Germinal center (tissue), 1 donor: Measurements from ENCODE around the gene COL28A1.

Experiments
- DNase-seq: peaks from one replicate; pipeline ENCODE4 v3.0.0; 2012; ENCODE audit warnings: mixed read lengths, low spot score

COL28A1 gene

GRCh38 chr7:7331523-7331922, 204.2 kb downstream of the COL28A1 start:
- no peak for DNase-seq

DNA sequence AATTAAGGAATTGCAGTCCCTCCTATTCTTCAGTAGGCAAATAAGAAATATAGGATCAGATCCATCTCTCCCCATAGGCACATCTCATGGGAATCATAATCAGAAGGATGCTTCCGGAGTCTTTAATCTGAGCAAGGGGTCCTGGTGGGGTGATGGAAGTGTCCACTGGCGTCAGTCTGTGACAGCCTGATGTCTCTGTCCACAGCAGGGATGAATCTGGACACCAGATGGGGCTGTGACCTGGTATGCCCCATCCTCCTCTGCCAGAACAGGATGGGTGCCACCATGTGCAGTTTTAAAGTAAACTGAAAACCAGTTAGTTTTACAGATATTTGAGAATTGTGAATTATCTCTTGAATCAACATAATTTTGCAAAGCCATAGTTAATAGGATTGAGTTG, 204.7 kb downstream of the COL28A1 start:
- no peak for DNase-seq

DNA sequence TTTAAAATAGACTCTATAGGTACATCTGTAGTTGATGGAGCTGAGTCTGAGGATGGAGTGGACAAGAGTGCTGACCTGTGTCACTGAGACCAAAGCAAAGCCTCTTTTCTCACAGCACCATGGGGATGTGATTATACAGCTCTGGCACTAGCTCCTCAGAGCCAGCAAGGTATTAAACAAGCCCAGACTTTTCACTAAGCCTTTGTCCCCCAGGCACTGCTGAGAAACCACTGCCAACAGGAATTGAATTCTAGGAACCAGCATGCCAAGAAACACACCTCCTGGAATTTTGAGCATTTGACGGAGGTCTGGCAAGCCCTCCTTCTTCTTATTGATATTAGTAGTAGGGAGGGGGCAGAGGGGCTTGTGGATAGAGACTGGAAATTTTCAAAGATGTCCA, 206.3 kb downstream of the COL28A1 start:
- DNase-seq, result no peak

DNA sequence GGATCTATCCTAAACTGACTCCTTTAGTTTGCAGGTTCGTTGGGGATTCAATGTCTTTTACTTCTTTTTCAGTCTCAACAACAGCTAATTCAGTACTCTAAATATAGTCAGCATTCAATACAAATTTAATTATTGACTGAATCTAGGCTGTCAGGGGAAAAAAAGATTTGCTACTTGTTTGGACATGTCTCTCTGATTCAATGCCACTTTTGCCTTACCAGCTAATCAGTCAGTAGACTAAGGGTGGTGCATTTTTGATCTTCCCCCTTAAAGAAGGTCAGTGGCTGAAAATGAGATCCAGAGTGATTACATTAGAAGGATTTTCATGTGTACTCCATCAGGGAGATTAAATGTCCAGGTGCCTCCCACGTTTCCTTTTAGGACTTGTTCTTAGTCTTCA, 208.2 kb downstream of the COL28A1 start:
- DNase-seq, result no peak

DNA sequence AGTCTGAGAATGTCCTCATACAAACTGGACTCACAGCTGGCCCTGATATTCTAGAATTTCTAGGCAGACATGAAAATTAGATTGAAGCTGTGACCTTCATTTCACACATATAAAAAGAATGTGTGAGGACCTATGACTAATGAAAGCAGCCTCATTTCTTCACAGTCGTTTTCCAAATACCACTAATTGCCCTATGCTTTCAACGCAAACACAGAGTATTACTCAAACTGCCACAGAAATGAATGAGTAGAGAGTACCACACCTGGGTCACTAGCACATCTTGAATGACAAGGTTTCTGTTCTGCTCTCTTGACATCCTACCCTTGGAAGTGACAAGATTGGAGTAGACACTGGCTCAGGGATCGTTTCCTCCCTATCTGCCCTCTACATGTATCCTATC, 211.0 kb downstream of the COL28A1 start:
- no peak for DNase-seq

GRCh38 chr7:7323921-7324320, 211.8 kb downstream of the COL28A1 start:
- DNase-seq, result no peak

DNA sequence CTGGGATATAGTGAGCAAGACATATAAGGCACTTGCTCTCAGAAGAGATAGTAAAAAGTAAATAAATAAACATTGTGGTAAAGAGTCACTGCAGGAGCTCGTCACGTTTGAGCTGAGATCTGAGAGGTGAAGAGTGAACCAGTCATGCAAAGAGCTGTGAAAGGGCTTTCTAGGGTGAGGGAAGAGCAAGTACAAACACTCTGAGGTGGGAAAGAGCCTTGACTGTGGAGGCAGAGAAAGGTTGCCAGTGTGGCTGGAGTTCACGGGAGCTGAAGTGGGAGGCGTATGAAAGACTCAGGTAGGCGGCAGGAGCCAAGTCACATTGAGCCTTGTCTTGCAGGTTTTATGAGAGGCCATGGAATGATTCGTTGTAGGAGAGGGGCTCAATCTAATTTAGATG, 212.3 kb downstream of the COL28A1 start:
- no peak for DNase-seq

GRCh38 chr7:7321681-7322080, 214.0 kb downstream of the COL28A1 start:
- DNase-seq, result peak; percentile 34

DNA sequence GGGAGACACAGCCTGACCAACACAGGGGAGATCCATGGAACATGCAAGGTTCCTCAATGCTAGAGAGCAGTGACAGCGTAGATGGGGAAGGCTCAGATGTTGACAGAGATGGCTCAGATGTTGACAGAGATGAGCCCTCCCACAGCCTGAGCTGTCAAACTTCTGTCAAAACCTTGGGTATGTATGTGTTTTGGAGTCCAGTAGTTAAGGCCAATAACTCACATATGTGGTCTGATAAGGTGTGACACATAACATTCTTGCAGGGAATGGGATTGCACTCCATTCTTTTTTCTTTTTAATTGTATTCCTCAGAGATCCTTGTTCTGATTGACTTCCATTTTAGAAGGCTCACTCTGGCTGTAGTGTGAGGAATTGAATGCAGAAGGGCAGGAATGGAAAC, 217.1 kb downstream of the COL28A1 start:
- DNase-seq, result no peak

DNA sequence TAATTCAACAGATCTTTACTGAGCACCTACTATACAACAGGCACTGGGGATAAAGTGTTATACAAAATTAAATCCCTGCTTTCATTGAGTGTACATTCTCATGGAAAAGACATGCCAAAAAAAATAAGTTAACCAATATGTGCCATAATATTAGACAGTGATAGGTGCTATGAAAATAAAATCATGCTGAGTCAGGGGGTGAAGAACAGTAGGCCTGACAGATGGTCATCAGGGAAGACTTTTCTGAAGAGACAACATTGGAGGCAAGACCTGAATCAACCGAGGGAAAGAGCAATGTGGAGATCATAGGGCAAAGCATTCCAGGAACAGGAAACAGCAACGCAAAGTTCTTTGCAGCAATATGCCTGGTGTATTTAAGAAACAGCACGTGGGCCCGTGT, 217.8 kb downstream of the COL28A1 start:
- DNase-seq, result no peak

DNA sequence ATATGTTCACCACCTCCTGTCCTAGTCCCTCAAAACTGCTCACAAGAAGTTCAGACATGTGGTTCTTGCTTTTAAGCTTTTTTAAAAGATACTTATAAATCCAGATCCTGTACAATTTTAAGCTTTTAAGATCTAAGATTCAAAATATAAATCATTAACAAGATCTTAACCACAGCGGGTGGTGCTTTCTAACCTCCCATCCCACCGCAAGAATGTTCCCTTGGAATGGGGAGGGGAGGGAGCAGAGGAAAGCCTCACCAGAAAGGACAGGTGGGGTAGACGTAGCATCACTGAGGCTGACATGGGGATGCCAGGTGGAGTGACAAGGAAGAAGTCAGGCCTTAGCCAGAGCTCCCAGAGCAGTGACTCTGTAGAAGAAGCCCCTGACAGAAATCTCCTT, 219.8 kb downstream of the COL28A1 start:
- no peak for DNase-seq

GRCh38 chr7:7312323-7312722, 223.3 kb downstream of the COL28A1 start:
- DNase-seq, result no peak

GRCh38 chr7:7311001-7311400, 224.7 kb downstream of the COL28A1 start:
- no peak for DNase-seq

DNA sequence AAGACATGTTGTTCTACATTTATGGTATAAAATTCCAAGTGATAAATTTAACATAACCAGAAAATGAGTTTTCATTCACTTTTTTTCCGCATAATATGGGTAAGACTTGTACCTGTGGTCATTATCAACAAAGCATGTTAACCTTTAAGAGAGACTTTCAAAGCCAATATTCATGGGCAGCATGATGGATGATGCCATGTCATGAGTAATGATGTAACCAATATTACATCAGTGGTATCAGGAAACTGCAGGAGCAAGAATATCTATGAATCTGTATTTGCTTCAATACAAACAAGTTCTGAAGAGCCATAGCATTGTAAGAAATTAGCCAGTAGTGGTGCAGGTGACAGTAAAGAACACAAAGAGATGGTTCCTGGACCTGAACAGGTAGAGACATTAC, 226.5 kb downstream of the COL28A1 start:
- no peak for DNase-seq
